Neural progenitor cell (in vitro differentiated cells): ENCODE measurements around the gene DRC1. TPM values are rescaled to one million over a fixed set of nuclear protein-coding genes. Genes with fewer than 3 reads are reported as not detected.
A peak's percentile ranks its signal among the peaks of the same experiment; 100 is the strongest.

Source experiments
- DNase-seq: peaks from one replicate; pipeline ENCODE4 v3.0.0-alpha.2; 2016; ENCODE audit warnings: low spot score
- H2AFZ ChIP-seq: fragments of 200-600 bp; sonication (generic); replicated peaks from 2 replicates; pipeline ENCODE4 v1.6.1; 2016; ENCODE audit warnings: antibody characterized with exemption
- H3F3A ChIP-seq: fragments of 200-600 bp; sonication (generic); 2 replicates; pipeline ENCODE4 v1.6.1; 2016; ENCODE audit warnings: antibody characterized with exemption, low read depth
- H3K27ac ChIP-seq: fragments of 200-600 bp; sonication (generic); 2 replicates; pipeline ENCODE4 v1.5.1; 2016; ENCODE audit warnings: mild to moderate bottlenecking
- H3K27me3 ChIP-seq: fragments of 200-600 bp; sonication (generic); 2 replicates; pipeline ENCODE4 v1.6.1; 2016; ENCODE audit warnings: mild to moderate bottlenecking, moderate library complexity
- H3K36me3 ChIP-seq: fragments of 200-600 bp; sonication (generic); 2 replicates; pipeline ENCODE4 v1.5.1; 2016
- H3K4me1 ChIP-seq: fragments of 200-600 bp; sonication (generic); 2 replicates; pipeline ENCODE4 v1.6.1; 2016; ENCODE audit warnings: mixed run types
- H3K4me2 ChIP-seq: fragments of 200-600 bp; sonication (generic); 2 replicates; pipeline ENCODE4 v1.6.1; 2016
- H3K4me3 ChIP-seq: fragments of 200-600 bp; sonication (generic); 2 replicates; pipeline ENCODE4 v1.5.1; 2016
- H3K79me2 ChIP-seq: fragments of 200-600 bp; sonication (generic); 2 replicates; pipeline ENCODE4 v1.6.1; 2016; ENCODE audit warnings: low read depth
- H3K9ac ChIP-seq: fragments of 200-600 bp; sonication (generic); 2 replicates; pipeline ENCODE4 v1.6.1; 2016
- H3K9me3 ChIP-seq: fragments of 200-600 bp; sonication (generic); 2 replicates; pipeline ENCODE4 v1.5.1; 2016; ENCODE audit warnings: low read depth
- H4K20me1 ChIP-seq: fragments of 200-600 bp; sonication (generic); 2 replicates; pipeline ENCODE4 v1.6.1; 2016; ENCODE audit warnings: low read depth
- H3K27ac Mint-ChIP-seq: 3 replicates; pipeline ENCODE4 v1.8.0; 2021; ENCODE audit warnings: mixed read lengths
- H3K27me3 Mint-ChIP-seq: 2 replicates; pipeline ENCODE4 v1.8.0; 2022; ENCODE audit warnings: low read depth, mild to moderate bottlenecking, inconsistent platforms, moderate library complexity, mixed read lengths; ENCODE audit not compliant: insufficient read depth
- H3K36me3 Mint-ChIP-seq: 3 replicates; pipeline ENCODE4 v1.8.0; 2021; ENCODE audit warnings: mixed read lengths
- H3K4me1 Mint-ChIP-seq: 3 replicates; pipeline ENCODE4 v1.8.0; 2021; ENCODE audit warnings: mixed read lengths
- H3K4me3 Mint-ChIP-seq: 3 replicates; pipeline ENCODE4 v1.8.0; 2021; ENCODE audit warnings: mild to moderate bottlenecking, moderate library complexity, mixed read lengths
- H3K9me3 Mint-ChIP-seq: 3 replicates; pipeline ENCODE4 v1.8.0; 2020; ENCODE audit warnings: mixed read lengths
- EZH2 ChIP-seq: fragments of 200-600 bp; sonication (generic); IDR thresholded peaks from 2 replicates; pipeline ENCODE4 v1.6.1; 2017; ENCODE audit warnings: antibody characterized with exemption, mild to moderate bottlenecking, moderate library complexity
- EZH2phosphoT487 ChIP-seq: fragments of 200-600 bp; sonication (generic); IDR thresholded peaks from 2 replicates; pipeline ENCODE4 v1.6.1; 2017; ENCODE audit warnings: antibody characterized with exemption
- total RNA-seq: library from RNA; depleted of rRNA; stranded (reverse); fragments of >200 nt; gene quantifications from 2 replicates; pipeline ENCODE4 v1.2.3, GENCODE V29; 2015; ENCODE audit warnings: low replicate concordance
- TF ChIP-seq, protein P1 (sequence below): fragments of 200-600 bp; sonication (generic); IDR thresholded peaks from 2 replicates; pipeline ENCODE4 v1.5.1; 2017; ENCODE audit warnings: antibody characterized with exemption, mild to moderate bottlenecking

Gene DRC1
- total RNA-seq, 1 donor from 2014 or later = not detected

DNA sequence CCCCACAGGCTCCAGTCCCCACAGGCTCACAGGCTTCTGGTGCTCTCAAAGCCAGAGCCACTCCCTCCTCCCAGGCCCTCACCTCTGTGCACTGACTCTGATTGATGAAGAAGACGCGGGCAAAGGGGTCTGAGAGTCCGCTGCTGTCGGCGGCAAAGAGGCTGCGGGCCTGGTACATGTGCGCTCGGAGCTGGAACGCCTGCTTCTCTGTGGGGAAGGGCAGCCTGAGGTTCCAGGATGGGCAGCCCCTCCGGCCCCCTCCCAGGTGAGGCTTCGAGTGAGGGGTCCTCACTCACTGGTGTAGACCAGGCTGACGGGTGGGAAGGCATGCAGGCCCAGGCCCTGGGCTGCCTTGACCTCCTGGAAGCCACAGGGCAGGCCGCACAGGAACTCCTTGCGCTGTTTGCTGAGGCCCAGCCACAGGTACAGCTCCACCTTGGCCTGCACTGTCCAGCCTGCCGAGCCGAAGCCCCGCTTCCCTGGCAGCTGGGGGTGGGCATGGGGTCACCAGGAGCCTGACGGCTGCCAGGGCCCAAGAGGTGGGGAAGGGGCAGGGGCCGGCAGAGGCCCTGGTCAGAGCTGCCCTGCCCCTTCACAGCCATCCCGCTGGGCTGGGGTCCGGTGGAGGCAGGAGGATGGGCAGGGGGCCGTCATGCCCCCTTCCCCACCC lies 74.2 kb downstream of the DRC1 start:
- Histone ChIP-seq H4K20me1 (no peaks in the 10 kb centered on the region), H3K4me2 (no peak overlapping the region), H3K79me2 (no peaks in the 10 kb centered on the region), H3K9ac (no peak overlapping the region), H3K4me1 (peaks cover 13% of the 10 kb centered on the region), H3K27ac (no peak overlapping the region), H3K36me3 (no peaks in the 10 kb centered on the region), H3K27me3 (no peaks in the 10 kb centered on the region), H3K9me3 (no peaks in the 10 kb centered on the region), H3K4me3 (no peak overlapping the region), H3F3A (peaks cover 11% of the 10 kb centered on the region), H2AFZ (no peak overlapping the region)
- Mint-ChIP-seq H3K9me3 (no peaks in the 10 kb centered on the region), H3K27ac (peak overlapping the region; percentile 83), H3K4me1 (peaks cover 8% of the 10 kb centered on the region), H3K27me3 (peaks cover 6% of the 10 kb centered on the region), H3K4me3 (no peak overlapping the region), H3K36me3 (no peaks in the 10 kb centered on the region)
- TF ChIP-seq, protein P1, sequence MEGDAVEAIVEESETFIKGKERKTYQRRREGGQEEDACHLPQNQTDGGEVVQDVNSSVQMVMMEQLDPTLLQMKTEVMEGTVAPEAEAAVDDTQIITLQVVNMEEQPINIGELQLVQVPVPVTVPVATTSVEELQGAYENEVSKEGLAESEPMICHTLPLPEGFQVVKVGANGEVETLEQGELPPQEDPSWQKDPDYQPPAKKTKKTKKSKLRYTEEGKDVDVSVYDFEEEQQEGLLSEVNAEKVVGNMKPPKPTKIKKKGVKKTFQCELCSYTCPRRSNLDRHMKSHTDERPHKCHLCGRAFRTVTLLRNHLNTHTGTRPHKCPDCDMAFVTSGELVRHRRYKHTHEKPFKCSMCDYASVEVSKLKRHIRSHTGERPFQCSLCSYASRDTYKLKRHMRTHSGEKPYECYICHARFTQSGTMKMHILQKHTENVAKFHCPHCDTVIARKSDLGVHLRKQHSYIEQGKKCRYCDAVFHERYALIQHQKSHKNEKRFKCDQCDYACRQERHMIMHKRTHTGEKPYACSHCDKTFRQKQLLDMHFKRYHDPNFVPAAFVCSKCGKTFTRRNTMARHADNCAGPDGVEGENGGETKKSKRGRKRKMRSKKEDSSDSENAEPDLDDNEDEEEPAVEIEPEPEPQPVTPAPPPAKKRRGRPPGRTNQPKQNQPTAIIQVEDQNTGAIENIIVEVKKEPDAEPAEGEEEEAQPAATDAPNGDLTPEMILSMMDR = no peak
- TF ChIP-seq EZH2phosphoT487 = no peak
- TF ChIP-seq EZH2 = no peak
- DNase-seq = no peak

DNA sequence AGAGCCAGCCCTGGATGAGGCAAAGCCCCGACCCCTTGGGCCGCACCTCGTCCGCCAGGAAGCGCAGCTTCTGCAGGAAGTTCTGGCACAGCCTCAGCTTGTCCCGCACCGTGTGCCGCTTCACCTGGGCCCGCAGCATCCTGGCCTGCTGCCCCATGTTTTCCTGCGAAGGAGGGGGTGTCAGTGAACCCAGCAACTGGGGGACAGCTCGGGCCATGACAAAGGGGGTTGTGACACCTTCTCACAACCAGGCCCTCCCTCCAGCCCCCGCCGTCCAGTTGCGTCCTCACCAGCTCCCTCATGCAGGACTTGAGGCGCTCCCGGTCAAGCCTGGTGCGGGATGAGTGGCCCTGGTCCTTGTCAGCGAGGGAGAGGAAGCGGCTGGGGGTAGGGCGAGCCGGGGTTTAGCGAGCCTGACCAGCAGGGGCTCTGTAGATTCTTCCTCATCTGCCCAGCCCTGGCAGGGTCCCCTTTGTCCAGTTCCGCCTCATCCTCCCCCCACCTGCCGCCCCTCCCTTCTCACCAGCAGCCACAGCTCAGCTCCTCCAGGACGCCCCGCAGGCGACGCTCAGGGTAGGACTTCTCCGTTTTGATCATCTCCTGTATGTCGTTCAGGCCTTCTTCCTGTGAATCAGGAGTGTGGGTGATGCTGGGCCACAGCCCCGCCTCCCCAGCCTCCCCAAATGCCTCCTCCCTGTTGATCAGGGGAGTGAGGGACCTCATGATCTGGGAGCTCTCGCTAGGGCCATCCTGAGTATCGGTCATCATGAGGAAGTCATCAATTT lies 75.6 kb downstream of the DRC1 start:
- Histone ChIP-seq H3K4me1 (peaks cover 13% of the 10 kb centered on the region), H3K79me2 (no peaks in the 10 kb centered on the region), H3K9ac (no peak overlapping the region), H3K36me3 (no peaks in the 10 kb centered on the region), H3K4me2 (peak overlapping the region; percentile 35), H3K27ac (no peak overlapping the region), H3K4me3 (no peak overlapping the region), H4K20me1 (no peaks in the 10 kb centered on the region), H3K9me3 (no peaks in the 10 kb centered on the region), H3K27me3 (no peaks in the 10 kb centered on the region), H3F3A (peaks cover under 1% of the 10 kb centered on the region), H2AFZ (peak overlapping the region; percentile 87)
- Mint-ChIP-seq H3K4me3 (no peak overlapping the region), H3K36me3 (no peaks in the 10 kb centered on the region), H3K27ac (peak overlapping the region; percentile 93), H3K9me3 (no peaks in the 10 kb centered on the region), H3K4me1 (peaks cover 13% of the 10 kb centered on the region), H3K27me3 (peaks cover under 1% of the 10 kb centered on the region)
- no peak for TF ChIP-seq EZH2phosphoT487
- no peak for TF ChIP-seq EZH2
- TF ChIP-seq, protein P1 = no peak
- peak; percentile 31 for DNase-seq

DNA sequence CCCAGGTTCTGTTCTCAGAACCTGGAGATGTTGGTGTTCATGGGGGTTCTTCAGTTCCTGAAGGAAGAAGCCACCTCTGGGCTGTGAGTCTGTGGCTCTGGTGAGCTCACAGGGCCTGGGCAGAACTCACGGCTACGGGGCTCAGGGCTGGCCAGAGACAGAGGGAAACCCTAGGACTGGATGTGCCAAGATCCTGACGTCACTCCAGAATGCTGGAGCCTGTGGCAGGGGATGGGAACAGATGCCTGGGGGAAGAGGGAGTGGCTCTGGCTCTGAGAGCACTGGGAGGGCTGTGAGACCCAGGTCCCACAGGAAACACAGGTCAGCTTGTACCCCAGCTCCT lies 76.2 kb downstream of the DRC1 start, which contains the start of gene OTOF:
TSS of gene OTOF (minus strand) at position 214 of the 343 bp plus-strand sequence.
- Histone ChIP-seq H3K27me3 (no peaks in the 10 kb centered on the region), H3K36me3 (no peaks in the 10 kb centered on the region), H3K4me2 (peak within 1 kb of the TSS; percentile 35), H3K9me3 (no peaks in the 10 kb centered on the region), H3K27ac (no peak within 1 kb of the TSS), H3K4me1 (peaks cover 13% of the 10 kb centered on the region), H2AFZ (peak within 1 kb of the TSS; percentile 87), H3K79me2 (no peaks in the 10 kb centered on the region), H4K20me1 (no peaks in the 10 kb centered on the region), H3F3A (no peaks in the 10 kb centered on the region), H3K4me3 (no peak within 1 kb of the TSS), H3K9ac (no peak within 1 kb of the TSS)
- peak within 1 kb of the TSS; percentile 93 for H3K27ac Mint-ChIP-seq
- DNase-seq = no peak
- TF ChIP-seq, protein P1 = no peak
- no peak for TF ChIP-seq EZH2
- no peak for TF ChIP-seq EZH2phosphoT487
- H3K4me1 Mint-ChIP-seq = peaks cover 14% of the 10 kb centered on the region
- no peaks in the 10 kb centered on the region for H3K9me3 Mint-ChIP-seq
- no peak within 1 kb of the TSS for H3K4me3 Mint-ChIP-seq
- H3K27me3 Mint-ChIP-seq = peaks cover 7% of the 10 kb centered on the region
- no peaks in the 10 kb centered on the region for H3K36me3 Mint-ChIP-seq
